GM21360 (cell line): Measurements from ENCODE around the gene CRAMP1.
"Not testable (repeated sequence)": the region's sequence is repeated elsewhere in the genome, so short reads cannot be mapped to it uniquely, and the experiment has no call there.

Source experiments
- ATAC-seq: cut with Tn5 transposase; IDR thresholded peaks from one replicate; pipeline ENCODE4 v1.9.1; 2021; ENCODE audit warnings: mild to moderate bottlenecking, moderate library complexity; ENCODE audit not compliant: unreplicated experiment

Gene CRAMP1

DNA sequence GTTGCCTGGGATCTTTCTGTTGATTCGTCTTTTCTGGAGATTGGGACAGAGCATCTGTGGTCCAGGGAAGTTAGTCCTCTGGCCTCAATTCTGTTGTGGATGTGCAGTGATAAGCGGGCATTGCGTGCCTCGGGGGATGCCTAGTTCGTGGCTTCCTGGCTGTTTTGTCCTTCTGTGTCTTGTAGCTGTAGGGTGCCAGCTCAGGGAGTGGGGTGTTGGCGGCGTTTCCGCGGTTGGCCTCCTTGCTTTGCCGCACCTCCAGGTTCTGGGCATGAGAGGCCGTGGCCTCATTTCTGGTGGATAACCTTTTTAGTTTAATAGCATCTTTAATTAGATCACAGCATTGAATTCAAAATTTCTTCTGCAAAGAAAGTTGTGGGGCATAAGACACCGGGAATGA, 64.5 kb downstream of the CRAMP1 start:
- no peak for ATAC-seq

DNA sequence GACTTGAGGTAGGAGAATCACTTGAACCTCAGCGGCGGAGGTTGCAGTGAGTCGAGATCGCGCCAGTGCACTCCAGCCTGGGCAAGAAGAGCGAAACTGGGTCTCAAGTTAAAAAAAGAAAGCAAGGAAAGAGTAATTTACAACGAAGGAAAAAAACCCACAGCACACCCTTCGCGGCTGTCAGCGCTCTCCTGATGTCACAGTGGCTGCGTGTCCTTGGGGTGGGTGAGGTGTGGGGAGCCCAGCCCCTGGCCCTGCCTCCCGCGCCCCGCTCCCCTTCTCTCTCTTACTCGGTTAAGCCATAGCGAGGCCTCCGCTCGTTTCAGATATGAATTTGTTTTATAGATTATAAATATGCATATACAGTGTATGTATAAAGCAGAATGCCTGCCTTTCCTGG, 65.2 kb downstream of the CRAMP1 start:
- no peak for ATAC-seq

DNA sequence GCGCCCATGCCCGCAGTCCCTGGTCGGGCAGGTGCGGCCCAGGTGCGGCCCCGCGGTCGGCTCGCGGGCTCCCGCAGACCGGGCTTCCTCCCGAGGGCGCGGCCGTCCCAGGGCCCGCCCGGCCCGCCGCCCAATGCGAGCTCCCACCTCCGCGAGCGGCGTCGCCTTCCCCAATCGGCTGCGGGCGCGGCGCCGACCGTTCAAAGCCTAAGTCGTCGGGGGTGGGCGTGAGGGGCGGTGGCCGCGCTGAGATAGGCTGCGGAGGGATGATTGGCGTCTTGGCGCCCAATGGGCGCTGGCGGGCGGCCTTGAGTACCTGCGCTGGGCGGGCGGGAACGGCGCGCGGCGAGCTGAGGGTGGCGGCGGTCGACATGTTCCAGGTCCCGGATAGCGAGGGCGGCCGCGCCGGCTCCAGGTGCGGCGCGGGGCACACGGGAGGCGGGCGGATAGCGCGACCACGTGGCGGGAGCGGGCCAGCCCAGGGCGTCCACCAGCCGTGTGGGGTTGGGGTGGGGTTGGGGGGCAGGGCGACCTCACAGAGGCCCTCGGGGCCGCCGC, 65.9 kb downstream of the CRAMP1 start, which contains the start of gene JPT2:
Gene JPT2, plus strand, starts transcription at position 338 of the 558 bp plus-strand sequence. Its CDS starts 34 bp downstream, at position 372.
- peak; percentile 83 for ATAC-seq

DNA sequence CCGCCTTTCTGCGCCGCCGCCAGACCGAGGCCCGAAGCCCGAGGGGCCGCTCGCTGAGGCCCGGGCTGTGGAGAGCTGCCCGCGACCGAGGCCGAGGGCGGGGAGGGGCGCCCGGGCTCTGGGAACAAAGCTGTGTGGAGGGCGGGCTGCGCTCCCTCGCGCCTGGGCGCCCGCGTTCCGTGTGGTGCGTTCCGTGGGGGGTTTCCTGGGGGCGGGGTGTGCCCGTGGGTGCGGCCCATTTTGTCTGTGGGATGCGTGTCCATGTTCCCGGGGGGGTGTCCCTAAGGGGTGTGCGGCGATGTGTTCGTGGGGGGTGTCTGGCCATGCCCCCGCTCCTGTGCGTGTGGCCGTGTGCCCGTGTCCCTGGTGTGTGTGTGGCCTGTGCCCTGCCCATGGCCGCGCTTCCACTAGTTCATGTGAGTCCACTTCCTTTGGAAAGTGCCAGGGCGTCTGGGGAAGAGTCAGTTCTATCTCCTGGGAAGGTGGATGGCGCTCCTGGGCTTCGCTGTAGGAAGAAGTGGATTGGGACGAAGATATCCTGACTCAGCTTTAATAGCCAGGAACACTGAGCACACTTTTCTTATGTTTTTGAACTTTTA, 66.4 kb downstream of the CRAMP1 start:
- ATAC-seq = no peak

DNA sequence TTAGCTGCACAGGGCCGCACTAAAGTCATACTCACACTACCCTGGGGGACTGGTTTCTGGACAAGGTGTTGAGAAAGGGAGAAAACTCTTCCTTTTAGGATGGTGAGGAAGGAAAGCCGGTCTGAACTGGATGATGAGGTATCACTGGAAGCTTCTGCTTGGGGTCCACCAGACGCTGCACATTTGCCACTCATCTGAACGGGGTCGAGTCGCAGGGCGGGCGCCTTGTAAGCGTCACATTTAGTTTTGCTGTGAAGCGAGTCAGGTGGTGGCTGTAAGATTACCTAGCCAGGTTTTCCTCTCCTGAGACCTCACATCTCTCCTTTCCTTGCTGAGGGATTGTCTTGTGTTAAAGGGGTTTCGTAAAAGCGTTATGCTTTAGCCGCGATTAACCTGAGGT, 68.2 kb downstream of the CRAMP1 start:
- no peak for ATAC-seq

DNA sequence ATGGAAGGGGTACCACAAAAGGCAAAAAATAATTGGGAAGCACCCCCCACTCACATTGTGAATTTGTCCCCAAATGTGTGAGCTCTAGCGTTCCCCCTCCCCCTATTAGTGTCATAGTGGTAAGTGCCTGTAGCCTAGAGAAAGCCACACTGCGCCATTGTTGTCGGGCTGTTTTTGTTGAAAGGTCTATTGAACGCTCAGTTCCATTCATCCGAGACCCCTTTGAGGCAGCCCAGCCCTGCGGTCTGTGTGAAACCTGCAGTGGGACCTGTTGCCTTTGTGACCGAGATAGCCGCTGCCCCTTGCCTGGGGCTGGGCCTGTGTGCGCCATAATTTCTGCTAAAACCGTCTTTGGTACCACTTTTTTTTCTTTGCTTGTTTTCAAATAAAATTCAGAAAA, 68.9 kb downstream of the CRAMP1 start:
- ATAC-seq = no peak

DNA sequence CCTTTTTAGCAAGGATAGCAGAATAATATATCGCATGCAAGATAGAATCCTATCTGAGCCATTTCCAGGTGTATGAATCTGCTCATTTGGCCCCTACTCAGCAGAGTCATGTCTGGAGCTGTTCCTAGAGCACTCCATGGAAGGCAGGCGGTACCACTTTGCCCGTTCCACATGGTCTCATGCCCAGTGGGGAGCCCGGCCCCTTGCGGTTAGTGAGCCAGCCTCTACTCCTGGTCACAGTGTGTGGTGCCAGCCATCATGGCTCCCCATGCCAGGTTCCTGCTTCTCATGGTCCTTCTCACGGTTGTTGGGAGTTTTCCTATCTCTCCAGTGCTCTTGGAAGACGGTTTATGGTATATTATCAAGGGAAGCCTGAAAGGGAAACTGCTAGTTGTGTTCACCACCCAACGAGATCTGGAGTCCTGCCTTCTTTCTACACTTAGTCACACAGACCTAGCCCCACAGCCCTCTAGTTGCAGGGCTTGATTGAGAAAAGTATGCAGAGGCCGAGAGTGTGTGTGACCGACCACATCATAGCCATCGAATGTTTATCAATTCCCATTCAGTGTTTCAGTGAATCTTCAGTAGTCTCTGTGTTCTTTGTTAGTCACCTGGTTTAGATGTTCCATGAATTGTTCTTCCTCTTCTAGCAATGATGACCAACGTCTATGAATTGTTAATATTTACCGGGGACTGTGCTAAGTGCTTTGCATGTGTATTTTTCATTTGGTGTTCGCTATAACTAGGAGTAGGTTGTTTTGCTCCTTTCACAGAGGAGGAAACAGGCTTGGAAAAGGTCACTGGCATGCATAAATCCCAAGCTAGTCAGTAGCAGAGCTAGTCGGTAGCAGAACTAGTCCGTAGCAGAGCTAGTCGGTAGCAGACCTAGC, 75.5 kb downstream of the CRAMP1 start:
- ATAC-seq = no peak

DNA sequence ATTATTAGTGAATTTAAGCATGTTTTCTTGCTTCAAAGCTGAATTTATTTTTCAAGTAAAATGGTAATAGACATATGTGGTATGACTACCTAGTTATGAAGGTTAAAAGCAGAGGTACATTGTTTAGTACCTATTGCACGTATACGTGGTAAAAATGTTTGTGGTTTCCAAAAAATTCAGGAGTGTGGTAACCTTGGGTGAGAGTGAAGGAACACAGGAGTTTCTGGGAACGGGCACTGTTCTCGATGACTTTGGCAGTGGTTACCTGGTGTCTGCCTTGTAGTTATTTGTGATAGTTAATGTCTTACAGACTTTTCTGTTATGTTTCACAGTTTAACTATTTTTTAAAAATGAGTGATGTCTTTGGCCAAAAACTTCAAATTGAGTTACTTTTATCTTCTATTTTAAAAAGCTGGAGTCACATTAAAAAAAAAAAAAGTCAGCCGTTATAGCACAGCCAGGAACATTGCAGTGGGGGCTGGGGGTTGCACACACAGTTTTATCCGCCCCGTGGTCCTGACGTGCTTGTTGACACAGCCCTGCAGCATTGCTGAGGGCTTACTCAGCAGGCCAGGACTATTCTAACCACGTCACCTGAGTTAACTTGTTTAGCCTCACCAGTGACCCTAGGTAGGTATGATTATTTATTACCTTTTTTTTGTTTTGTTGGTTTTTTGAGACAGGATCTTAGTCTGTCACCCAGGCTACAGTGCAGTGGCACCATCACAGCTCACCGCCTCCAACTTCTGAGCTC, 76.8 kb downstream of the CRAMP1 start:
- no peak for ATAC-seq

DNA sequence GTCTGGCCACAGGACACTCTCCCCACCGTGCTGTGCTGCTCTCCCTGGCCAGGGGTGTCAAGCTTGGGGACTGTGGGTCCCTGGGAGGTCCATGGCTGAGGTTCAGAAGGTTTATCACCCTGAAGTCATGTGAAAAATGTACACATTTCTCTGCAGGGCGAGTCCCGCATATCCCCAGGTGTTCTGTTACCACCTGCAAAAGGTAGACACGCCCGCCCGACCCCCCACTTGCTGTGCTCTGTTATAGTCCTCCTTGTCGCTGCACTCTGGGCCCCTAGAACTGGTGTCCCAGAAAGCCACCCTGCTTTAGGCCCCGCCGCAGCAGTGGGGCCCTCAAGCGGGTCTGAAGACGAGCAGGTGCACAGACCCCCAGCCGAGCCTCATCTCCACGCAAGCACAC, 77.7 kb downstream of the CRAMP1 start:
- no peak for ATAC-seq

DNA sequence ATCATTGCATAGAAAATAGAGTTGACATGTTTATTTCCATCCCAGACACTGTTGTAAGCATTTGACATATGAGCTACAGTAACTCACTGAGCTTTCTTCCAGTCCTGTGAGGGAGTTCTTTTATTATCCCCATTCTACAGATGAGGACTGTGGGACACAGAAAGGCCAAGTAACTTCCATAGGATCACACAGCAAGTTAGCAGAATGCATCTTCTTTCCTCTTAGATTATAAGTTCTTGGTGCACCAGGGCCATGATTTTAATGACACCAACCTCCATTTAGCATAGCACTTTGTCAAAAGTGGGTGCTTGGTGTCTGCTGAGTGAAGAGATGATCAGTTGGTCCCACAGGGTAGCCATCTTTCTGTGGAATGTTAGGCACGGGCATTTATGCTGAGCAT, 78.7 kb downstream of the CRAMP1 start:
- ATAC-seq = no peak

DNA sequence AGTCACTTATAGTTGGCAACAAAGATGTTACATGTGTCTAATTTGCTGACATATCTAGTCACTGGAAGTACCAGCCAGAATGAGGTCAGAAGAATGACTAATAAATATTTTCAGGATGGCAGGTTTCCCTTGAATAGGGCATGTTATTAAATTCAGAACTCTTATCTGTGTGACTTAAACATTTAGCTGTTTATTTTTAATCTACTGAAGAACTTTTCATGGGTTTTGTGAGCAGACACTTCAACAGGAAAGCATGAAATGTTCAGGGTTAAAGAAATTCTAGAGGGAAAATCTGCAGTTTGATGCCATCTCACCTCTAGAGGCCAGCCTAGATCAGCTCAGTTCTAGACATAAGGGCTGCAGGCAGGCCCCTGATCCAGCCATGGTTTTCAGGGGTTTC, 79.1 kb downstream of the CRAMP1 start:
- no peak for ATAC-seq

DNA sequence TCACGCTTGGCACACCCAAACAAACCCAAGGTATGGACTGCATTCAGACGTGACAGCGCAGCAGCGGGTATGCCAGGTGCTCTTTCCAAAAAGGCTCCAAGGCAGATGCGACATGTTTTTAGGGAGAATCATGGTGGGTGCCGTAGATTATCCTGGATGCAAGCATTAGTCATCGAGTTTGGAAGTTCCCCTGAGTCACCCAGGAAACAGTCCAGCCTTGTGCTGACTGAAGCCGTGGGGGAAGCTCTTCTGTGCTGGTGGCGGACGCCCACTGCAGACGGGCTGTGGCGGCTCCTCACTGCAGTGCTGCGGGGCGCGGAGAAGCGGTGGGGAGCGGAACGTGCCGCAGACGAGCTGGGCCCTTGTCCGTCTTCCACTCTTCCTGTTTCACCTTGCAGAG, 79.8 kb downstream of the CRAMP1 start:
- ATAC-seq = no peak

DNA sequence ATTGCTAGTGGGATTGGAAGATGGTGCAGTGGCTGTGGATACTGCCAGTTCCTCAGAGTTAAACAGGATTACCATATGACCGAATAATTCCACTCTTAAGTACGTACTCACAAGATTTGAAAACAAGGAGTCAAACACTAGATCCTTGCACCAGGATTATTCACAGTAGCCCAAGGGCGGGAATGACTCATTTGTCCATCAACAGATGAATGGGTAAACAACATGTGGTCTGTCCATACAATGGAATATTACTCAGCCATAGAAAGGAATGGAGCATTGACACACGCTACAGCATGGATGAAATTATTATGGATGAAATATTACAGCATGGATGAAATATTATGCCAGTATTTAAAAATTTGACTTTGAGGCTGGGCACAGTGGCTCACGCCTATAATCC, 84.7 kb downstream of the CRAMP1 start:
- ATAC-seq = no peak

DNA sequence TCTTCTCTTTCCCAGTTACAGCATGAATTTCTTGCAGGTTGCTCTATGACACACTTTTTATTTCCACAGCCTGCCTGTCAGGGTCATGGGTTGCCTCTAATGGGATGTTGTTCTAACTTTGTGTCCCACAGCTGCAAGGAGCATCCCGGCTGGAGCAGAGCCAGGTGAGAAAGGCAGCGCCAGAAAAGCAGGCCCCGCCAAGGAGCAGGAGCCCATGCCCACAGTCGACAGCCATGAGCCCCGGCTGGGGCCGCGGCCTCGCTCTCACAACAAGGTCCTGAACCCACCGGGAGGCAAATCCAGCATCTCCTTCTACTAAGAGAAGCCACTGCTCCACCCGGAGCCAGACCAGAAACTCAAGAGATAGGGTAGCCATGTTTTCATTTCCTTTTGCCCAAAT, 86.5 kb downstream of the CRAMP1 start:
- ATAC-seq = no peak

DNA sequence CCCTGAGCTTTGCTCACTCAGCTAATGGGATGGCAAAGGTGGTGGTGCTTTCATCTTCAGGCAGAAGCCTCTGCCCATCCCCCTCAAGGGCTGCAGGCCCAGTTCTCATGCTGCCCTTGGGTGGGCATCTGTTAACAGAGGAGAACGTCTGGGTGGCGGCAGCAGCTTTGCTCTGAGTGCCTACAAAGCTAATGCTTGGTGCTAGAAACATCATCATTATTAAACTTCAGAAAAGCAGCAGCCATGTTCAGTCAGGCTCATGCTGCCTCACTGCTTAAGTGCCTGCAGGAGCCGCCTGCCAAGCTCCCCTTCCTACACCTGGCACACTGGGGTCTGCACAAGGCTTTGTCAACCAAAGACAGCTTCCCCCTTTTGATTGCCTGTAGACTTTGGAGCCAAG, 88.1 kb downstream of the CRAMP1 start:
- no peak for ATAC-seq

DNA sequence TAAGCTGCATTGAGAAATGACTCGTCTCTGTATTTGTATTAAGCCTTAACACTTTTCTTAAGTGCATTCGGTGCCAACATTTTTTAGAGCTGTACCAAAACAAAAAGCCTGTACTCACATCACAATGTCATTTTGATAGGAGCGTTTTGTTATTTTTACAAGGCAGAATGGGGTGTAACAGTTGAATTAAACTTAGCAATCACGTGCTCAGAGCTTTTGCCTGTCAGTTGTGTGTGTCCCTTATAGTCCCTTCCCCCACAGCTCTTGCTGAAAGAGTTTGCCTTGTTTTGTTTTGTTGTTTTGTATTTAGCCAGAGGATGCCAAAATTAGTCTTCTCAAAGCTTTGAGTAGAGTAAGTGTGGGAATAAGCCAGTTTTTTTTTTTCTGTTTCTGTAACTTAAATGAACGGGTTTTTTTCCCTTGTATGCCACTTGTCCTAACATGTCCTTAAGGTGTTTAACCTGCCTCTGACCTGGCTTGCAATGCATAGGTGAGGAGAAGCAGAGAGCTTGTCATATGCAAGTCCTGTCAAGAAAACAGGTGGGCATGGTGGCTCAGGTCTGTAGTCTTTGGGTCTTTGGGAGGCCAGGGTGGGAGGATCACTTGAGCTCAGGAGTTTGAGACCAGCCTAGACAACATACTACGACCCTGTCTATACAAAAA, 89.2 kb downstream of the CRAMP1 start:
- no peak for ATAC-seq

DNA sequence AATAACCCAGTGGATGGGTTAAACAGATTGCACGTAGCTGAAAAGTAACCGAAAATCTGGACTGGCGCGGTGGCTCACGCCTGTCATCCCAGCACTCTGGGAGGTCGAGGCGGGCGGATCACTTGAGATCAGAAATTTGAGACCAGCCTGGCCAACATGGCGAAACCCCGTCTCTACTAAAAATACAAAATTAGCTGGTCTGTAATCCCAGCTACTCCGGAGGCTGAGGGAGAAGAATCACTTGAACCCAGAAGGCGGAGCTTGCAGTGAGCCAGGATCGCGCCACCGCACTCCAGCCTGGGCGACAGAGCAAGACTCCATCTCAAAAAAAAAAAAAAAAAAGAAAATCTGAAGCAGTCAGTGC, 93.1 kb downstream of the CRAMP1 start:
- ATAC-seq = not testable (repeated sequence)

DNA sequence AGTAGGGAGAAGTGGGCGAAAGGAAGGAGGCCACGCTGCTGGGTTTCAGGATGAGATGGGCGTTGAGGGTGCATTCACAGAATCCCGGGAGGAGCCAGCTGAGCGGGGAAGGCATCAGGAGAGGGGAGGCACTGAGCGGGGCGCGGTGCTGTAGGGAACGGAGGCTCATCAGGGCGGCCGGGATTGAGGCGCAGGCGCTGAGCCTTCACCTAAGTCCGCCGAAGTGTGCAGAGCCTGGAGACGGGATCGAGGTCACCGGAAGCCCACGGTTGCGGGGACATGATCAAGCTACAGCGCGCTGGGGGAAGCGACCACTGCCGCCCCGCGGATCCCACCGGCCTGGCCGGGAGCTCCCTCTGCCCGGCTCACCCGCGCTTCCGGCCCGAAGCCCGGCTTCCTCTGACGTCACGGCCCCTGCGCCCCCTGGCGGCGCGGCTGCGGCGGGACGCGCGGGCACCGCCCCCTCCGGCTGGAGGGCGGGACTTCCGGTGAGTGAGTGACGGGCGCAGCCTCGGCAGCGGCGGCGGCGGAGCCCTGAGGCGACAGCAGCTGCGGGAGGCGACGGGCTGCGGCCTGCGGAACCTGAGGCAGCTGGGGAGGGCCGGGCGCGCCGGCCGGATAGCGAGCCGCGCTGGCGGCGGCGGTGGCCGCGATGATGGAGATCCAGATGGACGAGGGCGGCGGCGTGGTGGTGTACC, 93.7 kb downstream of the CRAMP1 start, which contains the start of gene MAPK8IP3:
Gene MAPK8IP3, plus strand, starts transcription at position 508 of the 698 bp plus-strand sequence. Its CDS starts 145 bp downstream, at position 653.
- peak; percentile 72 for ATAC-seq

DNA sequence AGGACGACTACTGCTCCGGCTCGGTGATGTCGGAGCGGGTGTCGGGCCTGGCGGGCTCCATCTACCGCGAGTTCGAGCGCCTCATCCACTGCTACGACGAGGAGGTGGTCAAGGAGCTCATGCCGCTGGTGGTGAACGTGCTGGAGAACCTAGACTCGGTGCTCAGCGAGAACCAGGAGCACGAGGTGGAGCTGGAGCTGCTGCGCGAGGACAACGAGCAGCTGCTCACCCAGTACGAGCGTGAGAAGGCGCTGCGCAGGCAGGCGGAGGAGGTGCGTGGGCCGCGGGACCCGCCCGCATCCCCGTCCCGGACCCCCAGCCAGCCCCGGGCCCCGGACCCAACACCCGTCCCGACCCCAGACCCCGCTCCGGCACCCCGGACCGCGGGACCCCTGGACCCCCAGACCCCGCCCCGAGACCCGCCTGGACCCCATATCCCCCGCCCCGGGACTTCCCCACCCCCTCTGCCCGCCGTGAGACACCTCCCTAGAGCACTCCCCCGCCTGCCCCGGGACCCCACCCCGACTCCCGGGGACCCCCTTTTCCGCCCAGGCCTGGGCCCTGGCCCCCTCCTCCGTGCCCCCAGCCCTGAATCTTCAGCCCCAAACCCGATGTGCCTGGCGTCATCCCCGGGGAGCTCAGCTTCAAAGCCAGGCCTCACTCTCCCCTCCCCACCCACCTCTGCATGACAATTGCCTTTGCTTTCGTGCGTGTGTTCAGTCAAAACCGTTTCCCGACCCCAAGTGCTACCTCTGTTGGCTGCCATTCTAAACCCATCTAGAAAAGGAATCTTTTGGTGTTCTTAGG, 94.4 kb downstream of the CRAMP1 start:
- ATAC-seq = peak; percentile 19
